Non-pigmented ciliary epithelial cell (primary cell): ENCODE measurements around the gene KAZN.

Source experiments
- DNase-seq: peaks from one replicate; pipeline ENCODE4 v3.0.0-alpha.2; 2010; ENCODE audit warnings: low read depth

The KAZN gene

GRCh38 chr1:15065291-15065690 lies 466.8 kb downstream of the KAZN start:
- DNase-seq: no peak

- no peak for DNase-seq
These were observed 467.3 kb downstream of the KAZN start for GRCh38 chr1:15065736-15066135.

- no peak for DNase-seq
These were observed 467.7 kb downstream of the KAZN start for GRCh38 chr1:15066191-15066590.

GRCh38 chr1:15067148-15067547 lies 468.7 kb downstream of the KAZN start:
- DNase-seq: no peak

- DNase-seq: no peak
These were observed 469.7 kb downstream of the KAZN start for GRCh38 chr1:15068152-15068551.

- DNase-seq: no peak
These were observed 470.5 kb downstream of the KAZN start for GRCh38 chr1:15068997-15069396.

GRCh38 chr1:15070145-15070748 lies 471.8 kb downstream of the KAZN start:
- DNase-seq: no peak

- DNase-seq: no peak
These were observed 473.5 kb downstream of the KAZN start for GRCh38 chr1:15071936-15072335.

GRCh38 chr1:15073799-15074308 lies 475.4 kb downstream of the KAZN start:
- no peak for DNase-seq

GRCh38 chr1:15075175-15075574 lies 476.7 kb downstream of the KAZN start:
- no peak for DNase-seq

- no peak for DNase-seq
These were observed 477.3 kb downstream of the KAZN start for GRCh38 chr1:15075817-15076216.

GRCh38 chr1:15076807-15077206 lies 478.3 kb downstream of the KAZN start:
- DNase-seq: no peak

- DNase-seq: no peak
These were observed 478.9 kb downstream of the KAZN start for GRCh38 chr1:15077384-15077783.

- DNase-seq: no peak
These were observed 482.0 kb downstream of the KAZN start for GRCh38 chr1:15080328-15081007.

GRCh38 chr1:15081102-15081501 lies 482.6 kb downstream of the KAZN start:
- no peak for DNase-seq

- DNase-seq: no peak
These were observed 485.1 kb downstream of the KAZN start for GRCh38 chr1:15083578-15083977.

GRCh38 chr1:15088281-15088971 lies 489.9 kb downstream of the KAZN start:
- DNase-seq: no peak

- DNase-seq: no peak
These were observed 490.9 kb downstream of the KAZN start for GRCh38 chr1:15089258-15089992.

- DNase-seq: no peak
These were observed 491.9 kb downstream of the KAZN start for GRCh38 chr1:15090373-15090772.

- DNase-seq: no peak
These were observed 495.6 kb downstream of the KAZN start for GRCh38 chr1:15094056-15094455.

- no peak for DNase-seq
These were observed 496.4 kb downstream of the KAZN start for GRCh38 chr1:15094719-15095495.

- no peak for DNase-seq
These were observed 497.0 kb downstream of the KAZN start for GRCh38 chr1:15095496-15095875.
